Amygdala (tissue), 56 donors: ENCODE measurements around the gene PRKAG2.
"Not testable (repeated sequence)": the region's sequence is repeated elsewhere in the genome, so short reads cannot be mapped to it uniquely, and the experiment has no call there.

Experiments used
- DNase-seq, 56 donors: peaks; one replicate each; lab custom pipeline; 2025; lab: John Stamatoyannopoulos, UW

PRKAG2 gene

GRCh38 chr7:151795168-151795811, 81.6 kb downstream of the PRKAG2 start:
- DNase-seq = peak in 31 of 56 donors; percentile 10 to 83 (median 44)

GRCh38 chr7:151794508-151795167, 82.3 kb downstream of the PRKAG2 start:
- DNase-seq = no peak

- no peak for DNase-seq
Measured at GRCh38 chr7:151793991-151794507, 82.9 kb downstream of the PRKAG2 start.

GRCh38 chr7:151793531-151793951, 83.4 kb downstream of the PRKAG2 start:
- DNase-seq = no peak

- no peak for DNase-seq
Measured at GRCh38 chr7:151792636-151793035, 84.3 kb downstream of the PRKAG2 start.

- DNase-seq = no peak
Measured at GRCh38 chr7:151792086-151792485, 84.8 kb downstream of the PRKAG2 start.

GRCh38 chr7:151790830-151791620, 85.9 kb downstream of the PRKAG2 start:
- DNase-seq = peak in 2 of 56 donors; percentile 14 to 26

- DNase-seq = no peak
Measured at GRCh38 chr7:151790095-151790829, 86.7 kb downstream of the PRKAG2 start.

GRCh38 chr7:151789380-151789947, 87.5 kb downstream of the PRKAG2 start:
- DNase-seq = no peak

GRCh38 chr7:151787348-151787747, 89.6 kb downstream of the PRKAG2 start:
- DNase-seq = no peak

- no peak for DNase-seq
Measured at GRCh38 chr7:151786936-151787335, 90.0 kb downstream of the PRKAG2 start.

- no peak for DNase-seq
Measured at GRCh38 chr7:151786241-151786640, 90.7 kb downstream of the PRKAG2 start.

GRCh38 chr7:151785681-151785965, 91.3 kb downstream of the PRKAG2 start:
- no peak for DNase-seq

GRCh38 chr7:151784853-151785680, 91.8 kb downstream of the PRKAG2 start:
- no peak for DNase-seq

- no peak for DNase-seq
Measured at GRCh38 chr7:151783958-151784575, 92.8 kb downstream of the PRKAG2 start.

GRCh38 chr7:151782598-151783448, 94.1 kb downstream of the PRKAG2 start:
- DNase-seq = peak in 51 of 56 donors; percentile 8 to 79 (median 43)

- DNase-seq = not testable (repeated sequence)
Measured at GRCh38 chr7:151782256-151782597, 94.7 kb downstream of the PRKAG2 start.

GRCh38 chr7:151781161-151781845, 95.6 kb downstream of the PRKAG2 start:
- no peak for DNase-seq
